Gastroesophageal sphincter (tissue), 4 donors: ENCODE measurements around the gene TMEM37. TPM values are rescaled to one million over a fixed set of nuclear protein-coding genes. Genes with fewer than 3 reads are reported as not detected.
A peak's percentile ranks its signal among the peaks of the same experiment; 100 is the strongest.

Source experiments
- ATAC-seq: fragments of 150-250 bp; one replicate; pipeline ENCODE4 v1.9.1; 2016; ENCODE audit warnings: mild to moderate bottlenecking, moderate library complexity
- H3K27ac ChIP-seq, 4 donors: fragments of 200-600 bp; sonication (generic) in 3 of 4; 1 replicate in 3 of 4; 2 replicates in 1 of 4; pipeline ENCODE4 v1.5.1; 2016 to 2019
- H3K27me3 ChIP-seq: fragments of 200-600 bp; sonication (generic); one replicate; pipeline ENCODE4 v1.5.1; 2019
- H3K36me3 ChIP-seq, 2 donors: fragments of 200-600 bp; sonication (generic); one replicate each; pipeline ENCODE4 v1.5.1; 2019; ENCODE audit warnings: control low read depth in 1 of 2
- H3K4me1 ChIP-seq, 3 donors: fragments of 200-600 bp; sonication (generic); 1 replicate in 2 of 3; 2 replicates in 1 of 3; pipeline ENCODE4 v1.5.1; 2016 to 2019; ENCODE audit warnings: control low read depth in 2 of 3
- H3K4me3 ChIP-seq, 2 donors: fragments of 200-600 bp; sonication (generic); one replicate each; pipeline ENCODE4 v1.5.1; 2019; ENCODE audit warnings: mild to moderate bottlenecking in 1 of 2, moderate library complexity in 1 of 2
- H3K9me3 ChIP-seq, 3 donors: fragments of 200-600 bp; sonication (generic); one replicate each; pipeline ENCODE4 v1.5.1; 2017 to 2019; ENCODE audit warnings: control low read depth in 2 of 3
- CTCF ChIP-seq, 4 experiments: fragments of 200-600 bp in 2 of 4; fragments of 450-650 bp in 2 of 4; sonication (generic) in 1 of 4; IDR thresholded peaks; one replicate each; pipeline ENCODE4 v1.5.1; 2017 to 2019; ENCODE audit warnings: antibody characterized with exemption in 4 of 4, mild to moderate bottlenecking in 2 of 4, moderate library complexity in 2 of 4
- EP300 ChIP-seq: sonication (generic); formaldehyde crosslinking; IDR thresholded peaks from one replicate; pipeline ENCODE4 v1.6.1; 2017; ENCODE audit warnings: antibody characterized with exemption, mild to moderate bottlenecking
- POLR2A ChIP-seq, 2 donors: fragments of 450-650 bp; IDR thresholded peaks; one replicate each; pipeline ENCODE4 v1.6.1; 2017; ENCODE audit warnings: antibody characterized with exemption in 2 of 2, mild to moderate bottlenecking in 2 of 2, moderate library complexity in 1 of 2
- POLR2AphosphoS5 ChIP-seq: sonication (generic); formaldehyde crosslinking; IDR thresholded peaks from one replicate; pipeline ENCODE4 v1.6.1; 2017; ENCODE audit warnings: antibody characterized with exemption
- whole genome bisulfite sequencing, 2 donors: methylation state at CpG; one replicate each; pipeline ENCODE4 v1.1.5; 2018; ENCODE audit warnings: low coverage in 1 of 2; 5-methylcytosine and 5-hydroxymethylcytosine counted together
- total RNA-seq, 4 donors: library from RNA; depleted of rRNA; stranded (reverse); fragments of >200 nt; gene quantifications; one replicate each; pipeline ENCODE4 v1.1.0, GENCODE V29; 2016

The TMEM37 gene
- total RNA-seq, 4 donors from 2014 or later: 3.0 to 8.1 (median 5.2) TPM; not detected in 1

- Histone ChIP-seq H3K4me3 (no peak overlapping the region), H3K27ac (no peak overlapping the region), H3K9me3 (no peaks in the 10 kb centered on the region), H3K4me1 (peaks cover 0 to 5% (median 0%) of the 10 kb centered on the region in 3 donors), H3K36me3 (no peaks in the 10 kb centered on the region), H3K27me3 (no peaks in the 10 kb centered on the region)
- no peak for TF ChIP-seq EP300
- TF ChIP-seq CTCF (IDR thresholded peaks at IDR 0.05): no peak
- TF ChIP-seq POLR2AphosphoS5: no peak
- no peak for TF ChIP-seq POLR2A (IDR thresholded peaks at IDR 0.05)
- ATAC-seq: no peak
- 30 to 73% methylated on average over 2 to 5 of the region's 5 CpGs for WGBS, 2 donors
Observed at GRCh38 chr2:119426396-119426675, 5.3 kb upstream of the TMEM37 start.

GRCh38 chr2:119426801-119427395 is 4.8 kb upstream of the TMEM37 start:
- Histone ChIP-seq H3K27me3 (no peaks in the 10 kb centered on the region), H3K4me1 (peaks cover 0 to 10% (median under 1%) of the 10 kb centered on the region in 3 donors), H3K36me3 (no peaks in the 10 kb centered on the region), H3K4me3 (no peak overlapping the region), H3K27ac (no peak overlapping the region), H3K9me3 (no peaks in the 10 kb centered on the region)
- WGBS, 2 donors: 67% methylated on average over 10 of the region's 12 CpGs; no CpG with 5 or more reads in 1 of the 2 donors
- peak; percentile 37 for ATAC-seq
- TF ChIP-seq EP300: no peak
- no peak for TF ChIP-seq POLR2AphosphoS5
- no peak for TF ChIP-seq CTCF (IDR thresholded peaks at IDR 0.05)
- TF ChIP-seq POLR2A (IDR thresholded peaks at IDR 0.05): no peak

- H3K9me3 ChIP-seq: no peaks in the 10 kb centered on the region
- no peak for ATAC-seq
Observed at GRCh38 chr2:119427756-119428155, 3.9 kb upstream of the TMEM37 start.

GRCh38 chr2:119428488-119429224 is 3.0 kb upstream of the TMEM37 start:
- peak; percentile 23 for ATAC-seq
- Histone ChIP-seq H3K27ac (peak overlapping the region in 2 of 4 donors; percentile 8 to 37), H3K27me3 (no peaks in the 10 kb centered on the region), H3K4me1 (peaks cover 0 to 24% (median 8%) of the 10 kb centered on the region in 3 donors), H3K9me3 (no peaks in the 10 kb centered on the region), H3K36me3 (no peaks in the 10 kb centered on the region), H3K4me3 (no peak overlapping the region)
- TF ChIP-seq EP300: no peak
- TF ChIP-seq CTCF (IDR thresholded peaks at IDR 0.05): no peak
- TF ChIP-seq POLR2A (IDR thresholded peaks at IDR 0.05): no peak
- no peak for TF ChIP-seq POLR2AphosphoS5
- WGBS, 2 donors: 78 to 90% methylated on average over 5 to 7 of the region's 7 CpGs

More at GRCh38 chr2:119427756-119428155, 3.9 kb upstream of the TMEM37 start:
- H3K4me1 ChIP-seq: peaks cover 0 to 19% (median 8%) of the 10 kb centered on the region in 3 donors
- no peaks in the 10 kb centered on the region for H3K36me3 ChIP-seq
- H3K4me3 ChIP-seq: no peak overlapping the region
- no peaks in the 10 kb centered on the region for H3K27me3 ChIP-seq
- WGBS, 2 donors: 70 to 90% methylated on average over 2 to 3 of the region's 3 CpGs
- no peak overlapping the region for H3K27ac ChIP-seq
- TF ChIP-seq EP300 (no peak), POLR2A (IDR thresholded peaks at IDR 0.05) (no peak), POLR2AphosphoS5 (no peak), CTCF (IDR thresholded peaks at IDR 0.05) (no peak)
